Skeletal muscle tissue (tissue), 4 donors: ENCODE measurements around the gene OAS2. TPM values are rescaled to one million over a fixed set of nuclear protein-coding genes. Genes with fewer than 3 reads are reported as not detected.

Source experiments
- H3K27ac ChIP-seq: one replicate; pipeline ENCODE4 v1.7.0; 2013; ENCODE audit warnings: mild to moderate bottlenecking, low read depth, low read length, inconsistent platforms
- H3K27me3 ChIP-seq, 3 donors: one replicate each; pipeline ENCODE4 v1.7.0; 2013; ENCODE audit warnings: low read length in 3 of 3; ENCODE audit not compliant: control insufficient read depth in 3 of 3, insufficient read depth in 3 of 3
- H3K36me3 ChIP-seq, 3 donors: one replicate each; pipeline ENCODE4 v1.7.0; 2013; ENCODE audit warnings: low read length in 3 of 3; ENCODE audit not compliant: control insufficient read depth in 3 of 3, insufficient read depth in 3 of 3
- H3K4me1 ChIP-seq, 3 donors: one replicate each; pipeline ENCODE4 v1.7.0; 2013; ENCODE audit warnings: low read length in 3 of 3, mild to moderate bottlenecking in 3 of 3; ENCODE audit not compliant: control insufficient read depth in 3 of 3, insufficient read depth in 3 of 3
- H3K4me3 ChIP-seq, 3 donors: one replicate each; pipeline ENCODE4 v1.7.0; 2013; ENCODE audit warnings: low read length in 3 of 3
- H3K9ac ChIP-seq, 3 donors: one replicate each; pipeline ENCODE4 v1.7.0; 2013; ENCODE audit warnings: low read length in 3 of 3, mild to moderate bottlenecking in 3 of 3, moderate library complexity in 2 of 3, low read depth in 1 of 3
- H3K9me3 ChIP-seq, 3 donors: one replicate each; pipeline ENCODE4 v1.7.0; 2013; ENCODE audit warnings: low read length in 3 of 3; ENCODE audit not compliant: control insufficient read depth in 3 of 3
- total RNA-seq: library from RNA; depleted of rRNA; stranded (reverse); fragments of >200 nt; gene quantifications from one replicate; pipeline ENCODE4 v1.2.3, GENCODE V29; 2014
- donor health status: Osteomylitis.

OAS2 gene
- total RNA-seq, 1 donor from 2014 or later, result 6.8 TPM

- H3K9ac ChIP-seq, result no peak overlapping the region
- H3K4me3 ChIP-seq, result no peak overlapping the region
- no peaks in the 10 kb centered on the region for H3K27me3 ChIP-seq
- peaks cover 4 to 31% (median 8%) of the 10 kb centered on the region in 3 donors for H3K36me3 ChIP-seq
- H3K27ac ChIP-seq, result no peak overlapping the region
- H3K4me1 ChIP-seq, result peaks cover 0 to 3% (median 0%) of the 10 kb centered on the region in 3 donors
- no peaks in the 10 kb centered on the region for H3K9me3 ChIP-seq
Measured at GRCh38 chr12:112967306-112967705, 11.0 kb upstream of the OAS2 start.

GRCh38 chr12:112967858-112968257 lies 10.5 kb upstream of the OAS2 start:
- H3K4me3 ChIP-seq, result no peak overlapping the region
- H3K27me3 ChIP-seq, result no peaks in the 10 kb centered on the region
- H3K4me1 ChIP-seq, result peaks cover 0 to 3% (median 0%) of the 10 kb centered on the region in 3 donors
- no peak overlapping the region for H3K27ac ChIP-seq
- H3K9ac ChIP-seq, result no peak overlapping the region
- H3K36me3 ChIP-seq, result peaks cover 4 to 26% (median 8%) of the 10 kb centered on the region in 3 donors
- H3K9me3 ChIP-seq, result no peaks in the 10 kb centered on the region

- no peak overlapping the region for H3K9ac ChIP-seq
- H3K27ac ChIP-seq, result no peak overlapping the region
- H3K27me3 ChIP-seq, result no peaks in the 10 kb centered on the region
- no peaks in the 10 kb centered on the region for H3K9me3 ChIP-seq
- no peak overlapping the region for H3K4me3 ChIP-seq
- H3K36me3 ChIP-seq, result peaks cover 4 to 14% (median 6%) of the 10 kb centered on the region in 3 donors
- peaks cover 0 to 3% (median 0%) of the 10 kb centered on the region in 3 donors for H3K4me1 ChIP-seq
Measured at GRCh38 chr12:112969547-112970306, 8.6 kb upstream of the OAS2 start.

- Histone ChIP-seq H3K9me3 (no peaks in the 10 kb centered on the region), H3K27ac (no peak overlapping the region), H3K36me3 (peaks cover 3 to 14% (median 4%) of the 10 kb centered on the region in 3 donors), H3K9ac (no peak overlapping the region), H3K4me1 (peaks cover 0 to 3% (median 0%) of the 10 kb centered on the region in 3 donors), H3K4me3 (no peak overlapping the region), H3K27me3 (no peaks in the 10 kb centered on the region)
Measured at GRCh38 chr12:112970391-112970790, 7.9 kb upstream of the OAS2 start.

- peaks cover 0 to 3% (median 0%) of the 10 kb centered on the region in 3 donors for H3K4me1 ChIP-seq
- H3K36me3 ChIP-seq, result peaks cover 3 to 12% (median 4%) of the 10 kb centered on the region in 3 donors
- H3K9me3 ChIP-seq, result no peaks in the 10 kb centered on the region
- H3K27me3 ChIP-seq, result no peaks in the 10 kb centered on the region
- H3K9ac ChIP-seq, result no peak overlapping the region
- no peak overlapping the region for H3K27ac ChIP-seq
- no peak overlapping the region for H3K4me3 ChIP-seq
Measured at GRCh38 chr12:112971248-112971647, 7.1 kb upstream of the OAS2 start.

GRCh38 chr12:112973011-112973735 lies 5.1 kb upstream of the OAS2 start:
- H3K9me3 ChIP-seq, result no peaks in the 10 kb centered on the region
- H3K4me3 ChIP-seq, result no peak overlapping the region
- peaks cover 0 to 8% (median 6%) of the 10 kb centered on the region in 3 donors for H3K4me1 ChIP-seq
- no peaks in the 10 kb centered on the region for H3K27me3 ChIP-seq
- H3K27ac ChIP-seq, result no peak overlapping the region
- H3K36me3 ChIP-seq, result peaks cover 0 to 8% (median 3%) of the 10 kb centered on the region in 3 donors
- H3K9ac ChIP-seq, result no peak overlapping the region

DNA sequence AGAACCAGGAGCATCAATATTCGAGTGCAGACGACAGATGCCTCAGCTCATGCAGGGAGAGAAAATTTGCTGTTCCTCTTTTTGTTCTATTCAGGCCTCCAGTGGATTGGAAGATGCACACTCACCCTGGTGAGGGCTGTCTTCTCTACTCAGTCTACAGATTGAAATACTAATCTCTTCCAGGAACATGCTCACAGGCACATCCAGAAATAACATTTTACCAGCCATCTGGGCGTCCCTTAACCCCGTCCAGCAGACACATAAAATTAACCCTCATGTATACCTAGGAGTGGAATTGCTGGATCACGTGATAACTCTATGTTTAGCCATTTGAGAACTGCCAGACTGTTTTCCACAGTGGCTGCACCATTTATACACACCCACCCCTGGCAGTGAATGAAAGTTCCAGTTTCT lies 4.5 kb upstream of the OAS2 start:
- no peak overlapping the region for H3K27ac ChIP-seq
- H3K27me3 ChIP-seq, result no peaks in the 10 kb centered on the region
- no peaks in the 10 kb centered on the region for H3K9me3 ChIP-seq
- H3K36me3 ChIP-seq, result peaks cover 0 to 8% (median 3%) of the 10 kb centered on the region in 3 donors
- peaks cover 6 to 8% (median 6%) of the 10 kb centered on the region in 3 donors for H3K4me1 ChIP-seq
- H3K4me3 ChIP-seq, result no peak overlapping the region
- no peak overlapping the region for H3K9ac ChIP-seq

- H3K27ac ChIP-seq, result no peak overlapping the region
- H3K4me1 ChIP-seq, result peaks cover 6 to 8% (median 6%) of the 10 kb centered on the region in 3 donors
- H3K36me3 ChIP-seq, result peaks cover 0 to 3% (median 2%) of the 10 kb centered on the region in 3 donors
- no peaks in the 10 kb centered on the region for H3K9me3 ChIP-seq
- no peak overlapping the region for H3K9ac ChIP-seq
- H3K4me3 ChIP-seq, result no peak overlapping the region
- H3K27me3 ChIP-seq, result no peaks in the 10 kb centered on the region
Measured at GRCh38 chr12:112974904-112975303, 3.4 kb upstream of the OAS2 start.

DNA sequence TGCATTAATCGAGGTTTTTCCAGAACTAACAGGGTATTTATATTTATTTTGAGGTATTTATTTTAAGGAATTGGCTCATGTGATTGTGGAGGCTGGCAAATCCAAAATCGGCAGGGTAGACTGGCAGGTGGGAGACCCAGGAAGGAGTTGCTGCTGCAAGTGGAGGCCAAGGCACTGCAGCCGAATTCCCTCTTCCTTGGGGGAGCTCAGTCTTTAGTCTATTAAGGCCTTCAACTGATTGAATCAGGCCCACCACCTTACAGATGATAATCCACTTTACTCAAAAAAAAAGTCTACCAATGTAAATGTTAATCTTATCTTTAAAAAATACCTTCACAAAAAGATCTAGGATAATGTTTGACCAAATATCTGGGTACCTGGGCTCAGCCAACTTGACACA lies 1.2 kb upstream of the OAS2 start:
- H3K4me3 ChIP-seq, result no peak overlapping the region
- H3K9me3 ChIP-seq, result no peaks in the 10 kb centered on the region
- no peak overlapping the region for H3K27ac ChIP-seq
- H3K27me3 ChIP-seq, result no peaks in the 10 kb centered on the region
- H3K4me1 ChIP-seq, result peaks cover 5 to 6% (median 6%) of the 10 kb centered on the region in 3 donors
- H3K9ac ChIP-seq, result no peak overlapping the region
- no peaks in the 10 kb centered on the region for H3K36me3 ChIP-seq

- Histone ChIP-seq H3K9ac (peak overlapping the region in 1 of 3 donors; percentile 73), H3K4me3 (peak overlapping the region; percentile 49 to 82 (median 73))
Measured at GRCh38 chr12:112977641-112978040, 678 bp upstream of the OAS2 start.

More at GRCh38 chr12:112977641-112978040, 678 bp upstream of the OAS2 start:
- H3K36me3 ChIP-seq, result no peaks in the 10 kb centered on the region
- peaks cover 5 to 6% (median 6%) of the 10 kb centered on the region in 3 donors for H3K4me1 ChIP-seq
- no peaks in the 10 kb centered on the region for H3K27me3 ChIP-seq
- no peaks in the 10 kb centered on the region for H3K9me3 ChIP-seq
- peak overlapping the region; percentile 65 for H3K27ac ChIP-seq
